WI38 (cell line): ENCODE measurements around the gene KREMEN2.

ENCODE experiments used
- H3K4me3 ChIP-seq: 2 replicates; pipeline ENCODE4 v1.5.1; 2011; ENCODE audit warnings: low read depth, mild to moderate bottlenecking, control low read depth, low read length
- TF ChIP-seq, protein P1 (sequence below): IDR thresholded peaks from 2 replicates; pipeline ENCODE4 v1.5.1; 2012; ENCODE audit warnings: low read depth, mild to moderate bottlenecking, control low read depth, low read length

The KREMEN2 gene

GRCh38 chr16:3012828-3013420 lies 48.8 kb downstream of the KREMEN2 start, which contains the start of gene CLDN9:
CLDN9 (plus strand) TSS chr16:3012923; CDS start chr16:3013363, 440 bp downstream.
- TF ChIP-seq, protein P1, sequence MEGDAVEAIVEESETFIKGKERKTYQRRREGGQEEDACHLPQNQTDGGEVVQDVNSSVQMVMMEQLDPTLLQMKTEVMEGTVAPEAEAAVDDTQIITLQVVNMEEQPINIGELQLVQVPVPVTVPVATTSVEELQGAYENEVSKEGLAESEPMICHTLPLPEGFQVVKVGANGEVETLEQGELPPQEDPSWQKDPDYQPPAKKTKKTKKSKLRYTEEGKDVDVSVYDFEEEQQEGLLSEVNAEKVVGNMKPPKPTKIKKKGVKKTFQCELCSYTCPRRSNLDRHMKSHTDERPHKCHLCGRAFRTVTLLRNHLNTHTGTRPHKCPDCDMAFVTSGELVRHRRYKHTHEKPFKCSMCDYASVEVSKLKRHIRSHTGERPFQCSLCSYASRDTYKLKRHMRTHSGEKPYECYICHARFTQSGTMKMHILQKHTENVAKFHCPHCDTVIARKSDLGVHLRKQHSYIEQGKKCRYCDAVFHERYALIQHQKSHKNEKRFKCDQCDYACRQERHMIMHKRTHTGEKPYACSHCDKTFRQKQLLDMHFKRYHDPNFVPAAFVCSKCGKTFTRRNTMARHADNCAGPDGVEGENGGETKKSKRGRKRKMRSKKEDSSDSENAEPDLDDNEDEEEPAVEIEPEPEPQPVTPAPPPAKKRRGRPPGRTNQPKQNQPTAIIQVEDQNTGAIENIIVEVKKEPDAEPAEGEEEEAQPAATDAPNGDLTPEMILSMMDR, result no peak
- no peak within 1 kb of the TSS for H3K4me3 ChIP-seq

DNA sequence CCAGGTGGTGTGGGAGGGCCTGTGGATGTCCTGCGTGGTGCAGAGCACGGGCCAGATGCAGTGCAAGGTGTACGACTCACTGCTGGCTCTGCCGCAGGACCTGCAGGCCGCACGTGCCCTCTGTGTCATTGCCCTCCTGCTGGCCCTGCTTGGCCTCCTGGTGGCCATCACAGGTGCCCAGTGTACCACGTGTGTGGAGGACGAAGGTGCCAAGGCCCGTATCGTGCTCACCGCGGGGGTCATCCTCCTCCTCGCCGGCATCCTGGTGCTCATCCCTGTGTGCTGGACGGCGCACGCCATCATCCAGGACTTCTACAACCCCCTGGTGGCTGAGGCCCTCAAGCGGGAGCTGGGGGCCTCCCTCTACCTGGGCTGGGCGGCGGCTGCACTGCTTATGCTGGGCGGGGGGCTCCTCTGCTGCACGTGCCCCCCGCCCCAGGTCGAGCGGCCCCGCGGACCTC lies 49.4 kb downstream of the KREMEN2 start:
- TF ChIP-seq, protein P1, result no peak
- no peak overlapping the region for H3K4me3 ChIP-seq

- no peak overlapping the region for H3K4me3 ChIP-seq
- TF ChIP-seq, protein P1, result no peak
These were observed 50.1 kb downstream of the KREMEN2 start for GRCh38 chr16:3013998-3014690.

DNA sequence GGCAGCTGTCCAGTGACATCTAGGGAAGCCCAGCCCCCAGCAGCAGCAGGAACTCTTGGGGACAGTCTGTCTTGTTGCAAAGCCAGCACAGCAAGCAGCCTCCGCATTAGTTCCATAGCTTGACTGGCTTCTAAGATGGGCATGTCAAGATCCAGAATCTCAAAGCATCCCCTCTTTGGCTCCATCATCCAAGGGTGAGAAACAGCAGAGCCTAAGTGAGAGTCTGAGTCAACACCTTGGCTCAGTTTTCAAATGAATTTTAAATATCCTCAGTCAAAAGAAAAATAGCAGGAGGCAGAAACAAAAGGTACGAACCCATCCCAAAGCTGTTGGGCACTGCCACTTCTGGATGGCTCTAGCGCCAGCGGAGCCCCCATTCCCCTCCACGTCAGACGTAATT lies 50.9 kb downstream of the KREMEN2 start:
- TF ChIP-seq, protein P1, result no peak
- H3K4me3 ChIP-seq, result no peak overlapping the region

- TF ChIP-seq, protein P1, result no peak
- H3K4me3 ChIP-seq, result no peak overlapping the region
These were observed 51.9 kb downstream of the KREMEN2 start for GRCh38 chr16:3015865-3016521.

DNA sequence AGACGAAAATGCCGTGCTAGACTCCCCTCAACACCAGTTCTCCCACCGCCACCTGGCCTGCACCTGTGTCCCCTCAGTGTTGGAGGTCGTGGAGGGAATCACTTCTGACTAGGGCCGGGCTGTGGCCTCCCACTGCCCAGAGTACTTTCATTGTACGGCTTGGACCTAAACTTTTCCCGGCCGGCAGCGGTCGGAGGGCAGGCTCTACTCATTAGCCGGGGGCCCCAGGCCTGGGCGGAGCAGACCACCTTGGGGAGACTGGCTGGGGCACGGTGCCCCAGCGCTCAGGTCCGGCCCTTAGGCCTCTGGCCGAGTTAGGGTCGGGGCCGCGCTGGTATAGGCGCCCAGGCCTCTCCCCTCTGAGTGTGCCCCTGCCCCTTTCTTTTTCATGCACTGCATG lies 53.3 kb downstream of the KREMEN2 start:
- no peak overlapping the region for H3K4me3 ChIP-seq

More for the DNA sequence above, 53.3 kb downstream of the KREMEN2 start:
- TF ChIP-seq, protein P1, result no peak
